Keratinocyte (primary cell): ENCODE results near the gene ZNF503. TPM values are rescaled to one million over a fixed set of nuclear protein-coding genes. Genes with fewer than 3 reads are reported as not detected.

Experiments
- DNase-seq: peaks from one replicate; pipeline ENCODE4 v3.0.0-alpha.2; 2011; ENCODE audit warnings: low read depth, missing footprints, low spot score
- FAIRE-seq: peaks from 2 replicates; lab custom pipeline; 2011; peaks lifted over from hg19 to GRCh38; lab: Jason Lieb, UNC
- H2AFZ ChIP-seq: 2 replicates; pipeline ENCODE4 v1.6.0; 2012; ENCODE audit warnings: low read length, control low read depth, inconsistent platforms; ENCODE audit not compliant: control insufficient read depth
- H3K27ac ChIP-seq: 2 replicates; pipeline ENCODE4 v1.5.1; 2011; ENCODE audit warnings: low read length; ENCODE audit not compliant: control insufficient read depth, insufficient read depth
- H3K27me3 ChIP-seq: 3 replicates; pipeline ENCODE4 v1.6.0; 2011; ENCODE audit warnings: low read length; ENCODE audit not compliant: control insufficient read depth, insufficient read depth; ENCODE audit errors: extremely low read depth
- H3K36me3 ChIP-seq, 2 experiments: 2 replicates in 1 of 2; 3 replicates in 1 of 2; pipeline ENCODE4 v1.5.1; 2011; ENCODE audit warnings: low read length in 2 of 2, mild to moderate bottlenecking in 1 of 2; ENCODE audit not compliant: control insufficient read depth in 2 of 2, insufficient read depth in 2 of 2; ENCODE audit errors: extremely low read depth in 1 of 2
- H3K4me1 ChIP-seq: 3 replicates; pipeline ENCODE4 v1.5.1; 2011; ENCODE audit warnings: low read length; ENCODE audit not compliant: control insufficient read depth, insufficient read depth; ENCODE audit errors: extremely low read depth
- H3K4me2 ChIP-seq: 3 replicates; pipeline ENCODE4 v1.6.0; 2011; ENCODE audit warnings: low read depth, low read length; ENCODE audit not compliant: control insufficient read depth, insufficient read depth; ENCODE audit errors: extremely low read depth
- H3K4me3 ChIP-seq, 3 experiments: fragments of 200-600 bp in 1 of 3; sonication (generic) in 1 of 3; 2 replicates in 2 of 3; 3 replicates in 1 of 3; pipeline ENCODE4 v1.5.1; 2011 to 2016; ENCODE audit warnings: low read length in 3 of 3, mild to moderate bottlenecking in 3 of 3, control low read depth in 2 of 3, inconsistent platforms in 1 of 3, low read depth in 1 of 3, mixed read lengths in 1 of 3, mixed run types in 1 of 3, moderate library complexity in 1 of 3; ENCODE audit not compliant: control insufficient read depth in 2 of 3, insufficient read depth in 2 of 3; ENCODE audit errors: extremely low read depth in 1 of 3
- H3K79me2 ChIP-seq: 2 replicates; pipeline ENCODE4 v1.6.0; 2012; ENCODE audit warnings: low read length; ENCODE audit not compliant: control insufficient read depth, insufficient read depth
- H3K9ac ChIP-seq: 3 replicates; pipeline ENCODE4 v1.6.0; 2011; ENCODE audit warnings: low read length; ENCODE audit not compliant: control insufficient read depth, insufficient read depth; ENCODE audit errors: extremely low read depth
- H3K9me1 ChIP-seq: 3 replicates; pipeline ENCODE4 v1.6.0; 2011; ENCODE audit warnings: low read length; ENCODE audit not compliant: control insufficient read depth, insufficient read depth; ENCODE audit errors: extremely low read depth
- H3K9me3 ChIP-seq: 2 replicates; pipeline ENCODE4 v1.5.1; 2012; ENCODE audit warnings: low read depth, low read length; ENCODE audit not compliant: control insufficient read depth
- H4K20me1 ChIP-seq: 3 replicates; pipeline ENCODE4 v1.6.0; 2011; ENCODE audit warnings: low read length; ENCODE audit not compliant: control insufficient read depth, insufficient read depth; ENCODE audit errors: extremely low read depth
- CTCF ChIP-seq, 3 experiments: IDR thresholded peaks in 1 of 3; conservative IDR thresholded peaks in 1 of 3; optimal IDR thresholded peaks in 1 of 3; 2 replicates in 2 of 3; 3 replicates in 1 of 3; pipeline versions ENCODE3 to v1.5.1; 2011; ENCODE audit warnings: low read length in 3 of 3, mild to moderate bottlenecking in 3 of 3, moderate library complexity in 2 of 3, control low read depth in 1 of 3, inconsistent platforms in 1 of 3; ENCODE audit not compliant: insufficient read depth in 2 of 3; ENCODE audit errors: extremely low read depth in 1 of 3
- EZH2 ChIP-seq: IDR thresholded peaks from one replicate; pipeline ENCODE4 v1.6.1; 2012; ENCODE audit warnings: inconsistent platforms, mild to moderate bottlenecking, low read length, moderate library complexity
- dilution Hi-C: fragments of 300-500 bp; cut with MboI; formaldehyde crosslinking; loops from one replicate; pipeline ENCODE4 v1.7.0; 2020; ENCODE audit warnings: low sequenced_read_pairs; ENCODE audit not compliant: extremely low pct_ligation_motif_present
- polyA plus RNA-seq, 5 experiments: library from polyadenylated mRNA; depleted of rRNA in 3 of 5; stranded (reverse) in 3 of 5; stranded (forward) in 1 of 5; unstranded in 1 of 5; fragments of >200 nt; gene quantifications; 1 replicate in 1 of 5; 2 replicates in 3 of 5; 3 replicates in 1 of 5; pipeline versions ENCODE4 v1.2.1 to v1.2.3, GENCODE V29; 2011 to 2012; ENCODE audit warnings: missing spikeins in 2 of 5, low read depth in 1 of 5, low replicate concordance in 1 of 5

ZNF503 gene
- polyA plus RNA-seq, 1 donor (not counting 4 experiments of a cell fraction or from before 2014, with no cell fraction given): 1.5 TPM

DNA sequence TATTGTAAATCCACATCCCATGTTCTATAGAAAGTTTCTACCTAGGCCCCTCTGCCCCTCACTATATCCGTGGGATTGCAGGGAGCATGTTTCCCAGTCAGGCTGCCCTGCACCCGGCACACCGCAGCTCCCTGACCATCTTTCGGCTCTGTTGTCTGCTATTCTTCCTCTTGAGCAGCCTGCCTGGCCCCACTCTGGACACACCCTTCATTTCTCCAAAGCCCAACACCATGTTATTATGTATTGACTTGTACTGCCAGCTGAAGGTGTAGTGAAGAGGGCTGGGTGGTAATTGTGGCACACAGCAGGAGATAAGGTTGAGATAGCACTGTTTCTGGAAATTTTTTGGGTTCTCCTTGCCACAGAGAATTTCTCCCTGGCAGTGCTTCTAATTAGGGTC lies 39.6 kb upstream of the ZNF503 start:
- FAIRE-seq: no peak
- dilution Hi-C loops: no loop called here
- H3K27me3 ChIP-seq: no peaks in the 10 kb centered on the region

DNA sequence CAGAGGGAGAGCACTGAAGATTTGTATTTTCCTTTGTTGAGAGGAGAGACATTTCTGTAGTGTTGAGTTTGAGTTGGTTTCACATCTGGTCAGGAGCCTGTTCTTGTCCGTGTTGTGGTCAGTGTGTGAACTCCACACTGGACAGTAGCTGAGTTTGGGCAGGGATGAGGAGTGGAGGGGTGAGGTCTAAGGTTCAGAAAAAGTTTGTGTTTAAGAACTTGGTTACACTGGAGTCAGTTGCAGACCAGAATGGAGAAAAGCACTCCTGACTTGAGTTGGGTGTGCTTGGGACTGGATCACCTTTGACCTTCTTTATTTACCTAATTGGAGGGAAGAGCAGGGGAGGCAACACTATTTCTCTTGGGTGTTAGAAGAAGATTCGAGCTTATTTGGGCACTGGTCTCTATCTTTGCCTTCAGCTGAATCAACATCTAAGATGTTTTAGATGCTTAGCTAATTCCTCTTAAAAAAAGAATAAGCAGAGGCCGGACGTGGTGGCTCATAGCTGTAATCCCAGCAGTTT lies 38.8 kb upstream of the ZNF503 start:
- DNase-seq: no peak
- H2AFZ ChIP-seq: no peak overlapping the region
- H4K20me1 ChIP-seq: no peaks in the 10 kb centered on the region
- no peak overlapping the region for H3K27ac ChIP-seq
- dilution Hi-C loops: no loop called here
- no peak overlapping the region for H3K4me3 ChIP-seq
- no peaks in the 10 kb centered on the region for H3K4me1 ChIP-seq
- no peak for FAIRE-seq
- no peak overlapping the region for H3K4me2 ChIP-seq
- H3K9me1 ChIP-seq: no peaks in the 10 kb centered on the region
- no peaks in the 10 kb centered on the region for H3K27me3 ChIP-seq
- H3K79me2 ChIP-seq: no peaks in the 10 kb centered on the region
- TF ChIP-seq EZH2: no peak
- TF ChIP-seq CTCF (optimal IDR thresholded peaks at IDR 0.05 in 1 of 3, IDR thresholded peaks at IDR 0.05 in 1 of 3, conservative IDR thresholded peaks at IDR 0.05 in 1 of 3; ENCODE audit: extremely low read depth in 1 of 3, insufficient read depth in 2 of 3, low read length in 3 of 3): no peak
- peaks cover 1% of the 10 kb centered on the region for H3K9me3 ChIP-seq
- no peak overlapping the region for H3K9ac ChIP-seq
- H3K36me3 ChIP-seq: no peaks in the 10 kb centered on the region

More for the DNA sequence above, 39.6 kb upstream of the ZNF503 start:
- Histone ChIP-seq H3K36me3 (no peaks in the 10 kb centered on the region), H3K9ac (no peak overlapping the region), H3K4me1 (no peaks in the 10 kb centered on the region), H3K4me2 (no peak overlapping the region), H3K9me3 (peaks cover 1% of the 10 kb centered on the region), H3K79me2 (no peaks in the 10 kb centered on the region), H3K27ac (no peak overlapping the region), H3K9me1 (no peaks in the 10 kb centered on the region), H4K20me1 (no peaks in the 10 kb centered on the region), H2AFZ (no peak overlapping the region), H3K4me3 (no peak overlapping the region)
- no peak for DNase-seq
- TF ChIP-seq EZH2: no peak
- no peak for TF ChIP-seq CTCF (optimal IDR thresholded peaks at IDR 0.05 in 1 of 3, IDR thresholded peaks at IDR 0.05 in 1 of 3, conservative IDR thresholded peaks at IDR 0.05 in 1 of 3; ENCODE audit: extremely low read depth in 1 of 3, insufficient read depth in 2 of 3, low read length in 3 of 3)
